PC-3 (cell line): ENCODE measurements around the gene MPZL3. TPM values are rescaled to one million over a fixed set of nuclear protein-coding genes. Genes with fewer than 3 reads are reported as not detected.

Experiments
- ATAC-seq: fragments of 200-7000 bp; cut with Tn5 transposase; 2 replicates; pipeline ENCODE4 v1.9.1; 2020; ENCODE audit warnings: mild to moderate bottlenecking, moderate library complexity
- BruUV-seq: library from RNA; stranded (reverse); fragments of 400-500 nt; replicated peaks from 2 replicates; lab custom pipeline; 2021; lab: Mats Ljungman, UMichigan
- CTCF ChIA-PET: fragments of 300-600 bp; sonication (Branson Sonifier 250); formaldehyde crosslinking; loops from one replicate; lab custom pipeline; 2022; ENCODE audit warnings: antibody characterized with exemption; lab: Charles Lee
- POLR2A ChIA-PET: fragments of 300-600 bp; sonication (Branson Sonifier 250); formaldehyde crosslinking; loops from one replicate; lab custom pipeline; 2022; ENCODE audit warnings: antibody characterized with exemption; ENCODE audit not compliant: unreplicated experiment; lab: Charles Lee
- DNase-seq: peaks from one replicate; pipeline ENCODE4 v3.0.0-alpha.2; 2015
- H2AFZ ChIP-seq: fragments of 300-600 bp; sonication (generic); 2 replicates; pipeline ENCODE4 v1.6.0; 2016; ENCODE audit warnings: antibody characterized with exemption, low read length
- H3F3A ChIP-seq: fragments of 300-600 bp; sonication (generic); one replicate; pipeline ENCODE4 v1.6.0; 2017; ENCODE audit warnings: antibody characterized with exemption, low read length, control low read depth, mild to moderate bottlenecking; ENCODE audit not compliant: unreplicated experiment
- H3K27ac ChIP-seq: fragments of 300-600 bp; sonication (generic); 2 replicates; pipeline ENCODE4 v1.5.1; 2016; ENCODE audit warnings: mild to moderate bottlenecking, low read length
- H3K27me3 ChIP-seq: fragments of 300-600 bp; sonication (generic); 2 replicates; pipeline ENCODE4 v1.6.1; 2016; ENCODE audit warnings: low read length, mixed read lengths
- H3K36me3 ChIP-seq: fragments of 300-600 bp; sonication (generic); 2 replicates; pipeline ENCODE4 v1.6.1; 2016; ENCODE audit warnings: low read depth, mixed run types, low read length, mixed read lengths
- H3K4me1 ChIP-seq: fragments of 300-600 bp; sonication (generic); 2 replicates; pipeline ENCODE4 v1.5.1; 2016; ENCODE audit warnings: low read length; ENCODE audit not compliant: insufficient read depth
- H3K4me2 ChIP-seq: fragments of 300-600 bp; sonication (generic); 2 replicates; pipeline ENCODE4 v1.6.0; 2016; ENCODE audit warnings: low read length
- H3K4me3 ChIP-seq: fragments of 300-600 bp; sonication (generic); 2 replicates; pipeline ENCODE4 v1.5.1; 2016; ENCODE audit warnings: mild to moderate bottlenecking, low read length, mixed read lengths
- H3K79me2 ChIP-seq: fragments of 300-600 bp; sonication (generic); 2 replicates; pipeline ENCODE4 v1.6.1; 2017; ENCODE audit warnings: low read length, mixed read lengths
- H3K9ac ChIP-seq: fragments of 300-600 bp; sonication (generic); 2 replicates; pipeline ENCODE4 v1.6.0; 2016; ENCODE audit warnings: mild to moderate bottlenecking, low read length
- H3K9me2 ChIP-seq: fragments of 300-600 bp; sonication (generic); replicated peaks from 2 replicates; pipeline ENCODE4 v1.6.1; 2016; ENCODE audit warnings: mixed run types, low read length, mixed read lengths
- H3K9me3 ChIP-seq: fragments of 300-600 bp; sonication (generic); 2 replicates; pipeline ENCODE4 v1.6.1; 2016; ENCODE audit warnings: low read length, mixed read lengths
- H4K20me1 ChIP-seq: fragments of 300-600 bp; sonication (generic); 2 replicates; pipeline ENCODE4 v1.6.1; 2016; ENCODE audit warnings: low read length, mixed read lengths
- EZH2 ChIP-seq: fragments of 300-600 bp; sonication (generic); IDR thresholded peaks from one replicate; pipeline ENCODE4 v1.6.1; 2017; ENCODE audit warnings: antibody characterized with exemption, mild to moderate bottlenecking, low read length; ENCODE audit not compliant: unreplicated experiment
- EZH2phosphoT487 ChIP-seq: fragments of 300-600 bp; sonication (generic); IDR thresholded peaks from 2 replicates; pipeline ENCODE4 v1.6.1; 2018; ENCODE audit warnings: mild to moderate bottlenecking, antibody characterized with exemption, low read length, borderline replicate concordance
- intact Hi-C: fragments of 100-400 bp; cut with micrococcal nuclease; formaldehyde crosslinking; loops from 2 replicates; pipeline ENCODE4 v1.9.0; 2023
- total RNA-seq: library from RNA; depleted of rRNA; stranded (reverse); fragments of >200 nt; gene quantifications from 2 replicates; pipeline ENCODE4 v1.2.3, GENCODE V29; 2014
- TF ChIP-seq, protein P1 (sequence below): fragments of 300-600 bp; sonication (generic); conservative IDR thresholded peaks from 2 replicates; pipeline ENCODE4 v1.5.1; 2017; ENCODE audit warnings: antibody characterized with exemption, low read depth, mild to moderate bottlenecking, low read length

The MPZL3 gene
- total RNA-seq, 1 experiment from 2014 or later: 7.0 TPM

DNA sequence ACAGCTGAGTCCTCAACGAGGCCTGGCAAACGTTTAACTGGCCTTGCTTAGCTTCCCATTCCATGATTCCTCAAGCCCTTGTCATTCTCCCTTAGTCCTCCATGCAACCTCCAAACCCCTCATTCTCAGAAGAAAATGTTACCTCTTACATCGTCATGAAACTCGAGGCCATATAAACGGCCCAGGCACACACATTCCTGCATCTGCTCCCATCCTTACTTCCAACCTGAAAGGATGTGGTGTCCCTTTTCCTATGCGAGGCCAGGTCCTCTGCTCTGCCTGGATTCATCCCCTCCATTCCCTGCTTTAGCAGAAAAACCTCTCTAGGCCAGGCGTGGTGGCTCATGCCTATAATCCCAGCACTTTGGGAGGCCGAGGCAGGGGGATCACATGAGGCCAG, 9.0 kb downstream of the MPZL3 start:
- Histone ChIP-seq H4K20me1 (no peaks in the 10 kb centered on the region), H3K27ac (no peak overlapping the region), H3K4me1 (peaks cover 53% of the 10 kb centered on the region), H3K9ac (no peak overlapping the region), H3K9me2 (no peaks in the 10 kb centered on the region), H3K36me3 (no peaks in the 10 kb centered on the region), H2AFZ (no peak overlapping the region), H3K4me3 (no peak overlapping the region), H3K9me3 (no peaks in the 10 kb centered on the region), H3K4me2 (no peak overlapping the region), H3K79me2 (peaks cover 9% of the 10 kb centered on the region), H3K27me3 (no peaks in the 10 kb centered on the region), H3F3A (peaks cover 4% of the 10 kb centered on the region)
- POLR2A ChIA-PET: no interaction called here
- ATAC-seq (no peak), DNase-seq (no peak)
- BruUV-seq: no TSS peak
- CTCF ChIA-PET: no interaction called here
- intact Hi-C loops: no loop called here
- TF ChIP-seq EZH2phosphoT487: no peak
- TF ChIP-seq, protein P1, sequence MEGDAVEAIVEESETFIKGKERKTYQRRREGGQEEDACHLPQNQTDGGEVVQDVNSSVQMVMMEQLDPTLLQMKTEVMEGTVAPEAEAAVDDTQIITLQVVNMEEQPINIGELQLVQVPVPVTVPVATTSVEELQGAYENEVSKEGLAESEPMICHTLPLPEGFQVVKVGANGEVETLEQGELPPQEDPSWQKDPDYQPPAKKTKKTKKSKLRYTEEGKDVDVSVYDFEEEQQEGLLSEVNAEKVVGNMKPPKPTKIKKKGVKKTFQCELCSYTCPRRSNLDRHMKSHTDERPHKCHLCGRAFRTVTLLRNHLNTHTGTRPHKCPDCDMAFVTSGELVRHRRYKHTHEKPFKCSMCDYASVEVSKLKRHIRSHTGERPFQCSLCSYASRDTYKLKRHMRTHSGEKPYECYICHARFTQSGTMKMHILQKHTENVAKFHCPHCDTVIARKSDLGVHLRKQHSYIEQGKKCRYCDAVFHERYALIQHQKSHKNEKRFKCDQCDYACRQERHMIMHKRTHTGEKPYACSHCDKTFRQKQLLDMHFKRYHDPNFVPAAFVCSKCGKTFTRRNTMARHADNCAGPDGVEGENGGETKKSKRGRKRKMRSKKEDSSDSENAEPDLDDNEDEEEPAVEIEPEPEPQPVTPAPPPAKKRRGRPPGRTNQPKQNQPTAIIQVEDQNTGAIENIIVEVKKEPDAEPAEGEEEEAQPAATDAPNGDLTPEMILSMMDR: no peak
- TF ChIP-seq EZH2: no peak

DNA sequence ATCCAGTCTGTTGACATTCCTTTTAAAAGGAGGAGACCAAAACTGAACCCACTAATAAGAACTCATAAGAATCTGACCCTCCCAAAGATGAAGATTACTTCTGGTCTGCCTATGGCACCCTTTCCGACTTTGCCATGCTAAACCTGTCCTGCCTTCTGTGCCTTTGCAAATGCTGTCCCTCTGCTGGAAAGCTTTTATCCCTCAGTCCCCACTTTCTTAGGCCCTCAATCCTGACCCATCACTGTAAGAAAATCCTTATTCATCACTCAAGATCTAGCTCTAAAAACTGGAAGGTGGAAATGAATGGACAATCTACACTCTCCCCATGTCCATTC, 10.4 kb downstream of the MPZL3 start:
- Histone ChIP-seq H3K9me2 (no peaks in the 10 kb centered on the region), H3F3A (peaks cover 4% of the 10 kb centered on the region), H3K27me3 (no peaks in the 10 kb centered on the region), H3K9me3 (no peaks in the 10 kb centered on the region), H3K4me1 (peaks cover 43% of the 10 kb centered on the region), H3K4me2 (peak overlapping the region; percentile 72), H3K9ac (0 out of 2 replicates have a peak overlapping the region, but pooled peaks have one; percentile 8), H3K27ac (peak overlapping the region; percentile 75), H3K4me3 (peak overlapping the region; percentile 42), H3K79me2 (peaks cover 9% of the 10 kb centered on the region), H4K20me1 (no peaks in the 10 kb centered on the region), H3K36me3 (no peaks in the 10 kb centered on the region), H2AFZ (no peak overlapping the region)
- no peak for TF ChIP-seq EZH2phosphoT487
- TF ChIP-seq, protein P1: no peak
- no peak for TF ChIP-seq EZH2
- no TSS peak for BruUV-seq
- DNase-seq (no peak), ATAC-seq (no peak)
- POLR2A ChIA-PET: no interaction called here
- intact Hi-C loops: no loop called here
- CTCF ChIA-PET: interaction anchor here (0.6 kb wide), 1 partner anchor 43 kb away, joined by 6 read pairs; no protein-coding TSS in a partner anchor

DNA sequence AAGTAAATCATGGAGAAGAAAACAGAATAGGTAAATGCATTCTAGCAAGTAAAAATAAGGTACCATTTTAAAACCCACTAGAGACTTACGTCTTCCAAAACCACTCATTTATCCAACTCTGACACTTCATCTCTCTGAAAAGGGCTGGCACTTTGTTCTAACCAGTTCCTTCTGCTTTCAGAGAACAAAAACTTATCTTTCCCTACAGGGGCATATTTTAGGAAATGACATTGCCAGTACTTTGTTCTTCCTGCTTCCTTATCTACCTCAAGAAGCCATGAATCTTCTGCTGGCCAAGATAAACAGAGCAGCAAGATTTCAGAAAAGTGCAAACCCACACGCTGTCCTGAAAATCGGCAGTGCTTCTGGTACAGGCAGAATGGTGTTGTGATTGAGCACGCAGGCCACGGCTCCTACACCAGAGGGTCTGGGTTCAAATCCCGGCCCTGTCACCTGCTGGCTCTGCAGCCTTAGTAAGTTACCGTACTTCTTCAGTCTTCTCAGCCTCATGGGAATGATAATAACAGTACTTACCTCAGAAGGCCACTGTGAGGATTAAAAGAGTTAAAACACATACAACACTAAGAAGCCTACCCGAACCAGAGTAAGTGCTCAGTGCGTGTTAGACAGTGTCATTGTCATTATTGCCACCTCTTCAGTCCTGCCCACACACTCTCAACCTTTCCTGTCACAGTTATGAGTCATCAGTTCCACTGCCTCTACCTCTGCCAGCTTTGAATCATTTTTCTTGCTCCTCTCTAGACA, 11.0 kb downstream of the MPZL3 start:
- H3K79me2 ChIP-seq: peaks cover 9% of the 10 kb centered on the region
- ChIA-PET POLR2A (no interaction called here), CTCF (interaction anchor here (0.6 kb wide), 1 partner anchor 42 kb away, joined by 6 read pairs; no protein-coding TSS in a partner anchor)
- no peaks in the 10 kb centered on the region for H3K9me2 ChIP-seq
- H4K20me1 ChIP-seq: no peaks in the 10 kb centered on the region
- DNase-seq: peak; percentile 98
- BruUV-seq: TSS peak; percentile 17
- intact Hi-C loops: no loop called here
- no peak overlapping the region for H2AFZ ChIP-seq
- peaks cover 4% of the 10 kb centered on the region for H3F3A ChIP-seq
- peak overlapping the region; percentile 22; the same call in 1 of the 2 replicates for H3K4me3 ChIP-seq
- H3K9me3 ChIP-seq: no peaks in the 10 kb centered on the region
- H3K36me3 ChIP-seq: no peaks in the 10 kb centered on the region
- H3K4me1 ChIP-seq: peaks cover 37% of the 10 kb centered on the region
- peak; percentile 98 for ATAC-seq
- H3K4me2 ChIP-seq: peak overlapping the region; percentile 72
- peak overlapping the region; percentile 75 for H3K27ac ChIP-seq
- no peaks in the 10 kb centered on the region for H3K27me3 ChIP-seq
- peak overlapping the region; percentile 14; the same call in 1 of the 2 replicates for H3K9ac ChIP-seq
- TF ChIP-seq EZH2: no peak
- no peak for TF ChIP-seq EZH2phosphoT487
- TF ChIP-seq, protein P1: no peak
